GM21737 (cell line): ENCODE data around the gene TBX1.
"Not testable (repeated sequence)": the region's sequence is repeated elsewhere in the genome, so short reads cannot be mapped to it uniquely, and the experiment has no call there.

Source experiments
- ATAC-seq: cut with Tn5 transposase; IDR thresholded peaks from one replicate; pipeline ENCODE4 v1.9.1; 2021; ENCODE audit warnings: mild to moderate bottlenecking, moderate library complexity; ENCODE audit not compliant: unreplicated experiment

TBX1 gene

DNA sequence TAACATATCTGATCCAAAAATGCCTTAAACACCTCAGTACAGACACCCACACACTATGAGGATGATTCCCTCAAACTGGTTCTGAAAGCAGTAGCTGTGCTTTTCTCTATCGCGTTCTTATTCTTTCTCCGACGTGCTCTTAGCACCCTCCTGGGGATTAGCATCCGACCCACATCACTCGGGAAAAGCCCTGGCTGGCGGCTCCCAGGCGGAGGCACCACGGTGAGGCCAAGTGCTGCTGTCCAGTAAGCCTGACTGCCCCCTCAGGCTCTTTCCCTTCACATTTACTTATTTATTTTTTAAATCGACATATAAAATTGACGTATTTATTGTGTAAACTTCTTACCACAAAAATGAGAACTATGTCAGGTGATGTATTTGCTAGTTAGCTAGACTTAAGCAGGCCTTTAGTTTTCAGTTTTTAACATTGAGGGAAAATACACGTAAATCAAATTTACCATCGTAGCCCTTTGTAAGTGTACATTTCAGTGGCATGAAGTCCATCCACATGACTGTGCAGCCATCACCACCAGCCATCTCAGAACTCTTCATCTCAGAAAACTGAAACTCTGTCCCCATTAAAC is 19.2 kb downstream of the TBX1 start:
- ATAC-seq = no peak

DNA sequence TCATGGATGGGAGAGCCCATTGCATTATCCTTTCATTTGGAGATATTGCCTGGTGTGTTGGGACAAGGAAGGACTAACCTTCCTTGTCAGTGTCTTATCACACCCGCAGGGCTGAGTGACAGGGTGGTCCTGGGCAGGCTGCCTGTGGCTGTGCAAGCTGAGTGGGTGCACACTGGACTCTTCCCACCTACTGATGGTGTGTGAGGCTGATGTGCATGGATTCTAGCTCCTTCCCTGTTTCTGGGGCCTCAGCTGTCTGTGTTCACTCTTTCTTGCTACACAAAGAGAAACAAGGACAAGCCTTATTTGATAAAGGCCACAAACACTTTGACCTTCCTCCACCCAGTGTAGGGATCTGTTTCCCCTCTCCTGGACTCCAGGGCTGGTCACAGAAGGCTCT is 22.0 kb downstream of the TBX1 start:
- no peak for ATAC-seq

DNA sequence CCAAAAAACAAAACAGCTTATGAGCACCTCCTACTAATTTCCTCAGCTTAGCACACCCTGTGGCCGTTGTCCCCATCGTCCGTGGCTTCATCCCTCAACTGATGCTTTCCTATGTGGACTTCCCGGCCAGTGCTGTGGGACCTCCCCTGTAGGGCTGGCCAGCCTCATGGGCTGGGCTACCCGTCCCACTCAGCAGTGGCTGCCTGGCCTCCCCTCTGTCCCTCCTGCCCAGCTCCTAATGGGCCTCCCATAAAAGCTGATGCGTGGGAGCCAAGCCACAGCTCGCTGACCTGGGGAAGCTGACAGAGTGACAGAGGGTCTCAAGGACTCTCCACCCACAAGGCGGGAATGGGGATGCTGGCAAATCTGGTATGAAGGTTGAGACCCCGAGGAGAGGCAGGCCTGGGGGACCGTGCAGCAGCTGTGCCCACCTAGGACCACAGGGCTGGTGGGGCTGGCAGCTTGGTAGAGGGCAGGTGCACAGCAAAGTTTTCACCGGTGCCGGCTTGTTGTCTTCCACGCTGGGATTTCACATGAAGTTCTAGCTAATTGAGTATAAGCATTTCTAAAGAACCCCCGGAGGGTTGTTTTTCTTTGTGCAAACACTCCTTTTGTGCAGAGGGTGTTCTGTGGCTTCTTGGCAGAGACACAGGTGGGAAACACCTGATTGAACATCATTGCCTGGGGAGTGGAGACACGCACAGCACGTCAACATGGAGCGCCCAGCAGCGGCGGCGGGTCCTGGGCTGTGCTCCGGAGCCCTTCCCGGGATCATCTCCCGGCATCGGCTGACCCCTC is 23.2 kb downstream of the TBX1 start:
- no peak for ATAC-seq

DNA sequence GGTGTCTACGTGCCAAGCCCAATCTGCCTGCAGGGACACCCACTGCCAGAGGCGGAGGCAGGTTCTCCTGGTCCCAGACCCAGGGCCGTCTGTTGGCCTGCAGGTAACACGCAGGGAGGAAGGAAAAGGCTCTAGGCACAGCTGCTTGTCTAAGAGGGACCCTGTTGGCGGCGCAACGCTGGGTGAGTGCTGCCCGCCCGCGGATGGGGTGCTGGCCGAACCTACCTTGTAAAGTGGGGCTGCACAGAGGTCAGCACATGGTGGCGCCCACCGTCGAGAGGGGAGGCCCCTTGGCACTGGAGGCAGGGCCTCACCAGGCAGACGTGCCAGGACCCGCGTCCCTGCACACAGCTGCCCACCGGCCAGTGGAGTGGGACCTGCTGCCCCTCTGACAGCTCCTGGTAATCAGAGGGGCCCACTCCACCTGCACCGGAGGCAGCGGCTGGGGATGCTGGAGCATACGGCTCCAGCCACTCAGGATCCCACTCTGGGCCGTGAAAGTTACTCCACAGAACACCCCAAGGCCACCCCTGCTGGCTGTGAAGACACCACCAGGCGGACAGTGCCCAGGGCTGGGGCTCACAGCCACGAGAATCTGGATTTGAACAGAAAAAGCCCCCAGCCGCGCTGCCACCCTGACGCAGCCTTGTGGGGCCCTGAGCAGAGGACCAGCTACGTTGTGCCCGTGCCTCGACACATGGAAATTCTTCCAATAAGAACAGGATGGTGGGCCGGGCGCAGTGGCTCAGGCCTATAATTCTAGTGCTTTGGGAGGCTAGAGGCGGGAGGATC is 24.0 kb downstream of the TBX1 start:
- ATAC-seq = no peak

DNA sequence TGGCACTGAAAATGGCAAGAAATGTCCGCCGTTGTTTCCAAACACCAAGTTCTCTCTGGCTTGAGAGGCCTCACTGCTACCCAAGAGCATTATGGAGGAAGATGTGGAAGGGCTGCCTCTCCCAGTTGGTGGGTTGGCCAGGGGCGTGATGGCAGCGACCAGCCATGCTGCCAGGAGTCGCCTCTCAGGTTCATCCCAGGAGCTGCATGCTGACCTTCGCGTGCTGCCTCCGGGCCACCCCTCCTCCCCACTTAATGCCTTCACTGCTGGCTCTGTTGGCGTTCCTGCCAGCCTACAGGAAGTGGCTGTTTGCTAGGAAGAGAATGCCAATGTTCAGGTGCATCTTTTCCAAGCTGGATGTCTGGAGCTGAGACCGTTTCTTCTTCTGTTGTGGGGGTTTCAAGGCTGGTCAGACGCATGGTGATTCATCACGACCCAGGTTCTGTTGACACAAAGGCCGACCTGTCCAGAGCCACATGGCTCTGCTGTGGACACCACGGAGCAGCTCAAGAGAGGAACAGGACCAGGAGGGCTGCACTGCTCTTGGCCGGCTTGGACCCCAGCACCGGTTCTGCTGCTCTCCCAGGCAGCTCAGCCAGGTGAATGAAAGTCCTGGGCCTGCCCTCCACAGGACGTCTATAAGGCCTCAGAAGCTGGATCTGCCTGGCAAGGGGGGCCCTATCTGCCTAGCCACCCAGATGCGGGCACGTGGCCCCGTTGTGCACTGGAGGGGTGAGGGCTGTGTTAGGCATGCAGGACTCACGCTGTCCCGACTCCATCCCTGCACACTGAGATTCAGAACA is 25.1 kb downstream of the TBX1 start:
- no peak for ATAC-seq

DNA sequence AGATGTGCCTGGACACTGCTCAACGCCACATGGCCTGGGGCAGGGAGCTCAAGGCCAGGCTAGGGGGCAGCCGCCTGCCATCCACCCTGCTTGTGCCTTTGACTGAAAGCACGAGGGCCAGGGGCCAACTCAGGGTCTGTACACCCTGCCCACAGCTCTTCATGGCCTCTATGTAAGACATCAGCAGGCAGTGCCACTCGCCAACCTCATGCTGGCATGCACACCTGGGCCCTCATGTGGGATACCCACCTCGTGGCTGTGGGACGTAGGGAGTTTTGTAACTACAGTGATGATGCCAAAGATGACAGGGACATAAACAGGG is 25.6 kb downstream of the TBX1 start:
- no peak for ATAC-seq

DNA sequence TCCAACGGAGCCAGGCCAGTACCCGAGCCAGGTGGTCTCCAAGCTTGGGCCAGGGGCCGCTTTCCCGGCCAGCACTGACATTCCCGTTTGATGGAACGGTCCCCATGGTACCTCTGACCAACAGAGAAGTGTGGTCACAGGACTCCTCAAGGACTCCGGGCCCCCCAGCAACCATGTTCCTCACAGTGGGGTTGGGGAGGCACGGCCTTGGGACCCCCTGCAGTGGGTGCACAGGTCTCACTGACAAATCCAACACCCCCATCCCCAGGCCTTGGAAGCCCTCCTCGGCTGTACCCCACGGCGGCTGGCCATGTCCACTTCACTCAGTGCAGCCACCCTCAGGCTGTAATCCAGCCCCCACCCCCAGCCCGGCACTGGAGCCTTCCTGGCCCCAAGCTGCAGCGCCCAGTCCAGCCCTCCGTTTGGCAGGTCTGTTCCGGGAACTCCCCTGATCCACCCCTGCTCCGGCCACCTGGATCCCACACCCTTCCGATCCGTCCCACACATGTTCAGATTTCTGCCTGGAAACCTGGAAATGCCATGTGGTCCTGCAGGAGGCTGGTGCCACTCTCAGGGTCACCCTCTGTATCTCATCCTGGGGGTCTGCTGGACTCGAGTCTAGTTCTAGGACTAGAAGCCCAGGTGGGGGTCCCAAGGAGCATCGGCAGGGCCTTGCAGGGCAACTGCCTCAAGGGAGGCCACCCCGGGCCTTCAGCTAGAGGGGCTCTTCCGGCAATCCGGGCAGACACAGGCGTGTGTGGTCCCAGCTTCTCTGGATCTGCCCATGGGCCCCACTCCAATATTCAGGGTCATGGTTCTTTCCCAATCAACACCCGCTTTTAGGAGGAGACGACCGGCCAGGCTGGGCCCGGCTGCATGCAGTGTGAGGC is 26.6 kb downstream of the TBX1 start:
- ATAC-seq = no peak

DNA sequence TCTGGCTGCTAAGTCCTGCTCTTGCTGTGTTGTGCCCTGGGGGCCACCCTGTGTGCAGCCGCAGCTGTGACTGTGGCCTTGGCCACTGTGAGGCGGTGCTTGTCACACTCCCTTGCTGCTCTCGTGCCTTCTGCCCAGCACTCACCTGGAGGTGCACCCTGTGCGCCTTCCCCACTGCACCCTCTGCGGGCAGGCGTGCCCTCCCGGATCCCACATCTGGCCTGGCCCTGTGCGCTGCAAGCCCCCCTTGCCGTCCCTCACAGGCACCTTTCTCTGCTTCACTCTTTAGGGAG is 27.2 kb downstream of the TBX1 start:
- no peak for ATAC-seq

DNA sequence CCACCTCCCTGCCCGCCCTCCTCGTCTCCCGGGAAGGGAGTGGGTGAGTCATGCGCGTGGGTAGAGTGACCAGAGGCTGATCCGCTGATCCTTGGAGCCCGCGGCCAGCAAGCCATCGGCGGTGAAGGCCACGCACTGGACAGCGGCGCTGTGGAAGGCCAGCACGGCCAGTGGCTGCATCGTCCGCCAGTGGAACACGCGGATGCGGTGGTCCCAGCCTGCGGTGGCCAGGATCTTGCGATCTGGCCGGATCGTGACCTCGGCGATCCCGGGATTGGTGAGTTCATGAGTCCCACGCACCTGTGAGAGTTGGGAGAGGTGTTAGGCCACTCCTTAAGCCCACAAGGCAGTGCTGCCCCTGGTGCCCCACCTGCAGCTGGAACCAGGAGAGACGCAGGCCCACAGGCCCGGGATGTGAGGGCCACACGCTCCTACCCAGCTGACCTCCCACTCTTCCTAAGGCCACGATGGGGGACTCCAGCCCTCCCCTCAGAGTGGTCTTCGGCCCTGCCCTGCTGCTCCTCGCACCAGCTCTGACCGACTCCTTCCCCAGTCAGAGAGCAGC is 28.2 kb downstream of the TBX1 start:
- no peak for ATAC-seq

DNA sequence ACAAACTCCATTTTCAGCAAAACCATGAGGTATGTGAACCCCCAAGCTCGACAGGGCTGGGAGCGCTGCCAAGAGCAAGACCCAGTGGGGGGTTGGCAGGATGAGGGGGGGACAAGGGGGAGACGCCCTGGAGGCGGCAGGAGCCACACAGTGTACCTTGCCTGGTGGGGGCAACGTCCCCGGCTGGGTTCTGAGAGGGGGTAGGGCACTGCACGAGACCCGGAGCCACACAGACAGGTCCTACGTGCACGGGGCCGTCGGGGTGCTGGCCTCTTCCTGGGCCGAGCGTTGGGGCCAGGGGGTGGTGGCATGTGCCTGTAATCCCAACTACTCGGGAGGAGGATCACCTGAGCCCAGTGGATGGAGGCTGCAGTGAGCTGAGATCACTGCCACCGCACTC is 28.8 kb downstream of the TBX1 start:
- ATAC-seq = no peak

DNA sequence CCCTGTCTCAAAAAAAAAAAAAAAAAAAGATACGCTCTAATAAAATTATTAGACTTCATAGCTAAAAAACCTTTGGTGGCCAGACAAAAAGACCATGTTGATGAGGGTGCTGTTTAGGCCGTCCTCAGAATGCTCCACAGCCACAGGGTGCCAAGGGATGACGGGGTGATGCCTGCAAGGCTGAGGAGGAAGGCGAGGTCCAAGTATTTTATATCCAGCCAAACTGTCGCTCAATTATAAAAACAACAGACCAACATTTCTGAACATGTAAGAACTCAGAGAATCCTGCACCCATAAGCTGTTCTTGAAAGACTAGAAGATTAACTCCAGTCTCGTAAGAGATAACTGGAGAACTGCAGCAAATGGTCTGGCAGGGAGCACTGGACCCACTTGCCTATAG is 29.2 kb downstream of the TBX1 start:
- ATAC-seq = no peak

DNA sequence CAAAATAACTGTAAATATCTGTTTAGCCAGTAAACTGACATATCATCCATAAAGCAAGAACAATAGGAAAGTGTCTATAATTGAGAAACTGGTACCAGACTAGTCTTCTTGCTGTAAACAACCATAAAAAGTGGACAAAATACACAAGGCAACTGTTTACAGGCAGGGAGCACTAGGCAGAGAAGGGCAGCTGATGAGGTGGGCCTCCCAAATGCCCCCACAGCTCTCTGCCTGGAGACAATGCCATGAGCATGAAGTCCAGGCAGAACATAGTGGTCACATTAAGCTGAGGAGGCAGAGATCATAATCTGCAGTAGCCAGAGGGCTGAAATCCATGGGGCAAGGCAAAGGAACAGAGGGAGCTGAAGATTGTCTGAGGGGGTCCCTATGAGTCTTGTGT is 30.7 kb downstream of the TBX1 start:
- ATAC-seq = no peak

DNA sequence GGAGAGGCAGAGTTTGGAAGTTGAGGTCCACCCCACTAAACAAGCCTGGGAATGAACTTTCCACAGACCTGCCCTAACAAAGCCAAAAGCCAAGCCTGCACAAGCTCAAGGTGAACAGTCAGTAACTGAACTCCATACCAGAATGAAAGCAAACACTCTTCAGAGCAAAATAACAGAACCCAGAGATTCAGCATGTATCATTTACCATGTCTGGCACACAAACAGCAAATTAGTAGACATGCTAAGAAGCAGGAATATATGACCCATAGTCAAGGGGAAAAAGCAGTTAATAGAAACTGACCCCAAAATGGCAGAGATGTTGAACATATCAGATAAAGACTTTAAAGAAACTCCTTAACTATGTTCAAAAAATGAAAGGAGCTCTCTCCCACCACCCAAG is 31.3 kb downstream of the TBX1 start:
- no peak for ATAC-seq

DNA sequence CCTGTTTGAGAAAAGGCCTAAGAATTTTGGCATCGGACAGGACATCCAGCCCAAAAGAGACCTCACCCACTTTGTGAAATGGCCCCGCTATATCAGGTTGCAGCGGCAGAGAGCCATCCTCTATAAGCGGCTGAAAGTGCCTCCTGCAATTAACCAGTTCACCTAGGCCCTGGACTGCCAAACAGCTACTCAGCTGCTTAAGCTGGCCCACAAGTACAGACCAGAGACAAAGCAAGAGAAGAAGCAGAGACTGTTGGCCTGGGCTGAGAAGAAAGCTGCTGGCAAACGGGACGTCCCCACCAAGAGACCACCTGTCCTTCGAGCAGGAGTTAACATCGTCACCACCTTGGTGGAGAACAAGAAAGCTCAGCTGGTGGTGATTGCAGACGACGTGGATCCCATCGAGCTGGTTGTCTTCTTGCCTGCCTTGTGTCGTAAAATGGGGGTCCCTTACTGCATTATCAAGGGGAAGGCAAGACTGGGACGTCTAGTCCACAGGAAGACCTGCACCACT is 31.9 kb downstream of the TBX1 start:
- ATAC-seq = not testable (repeated sequence)

DNA sequence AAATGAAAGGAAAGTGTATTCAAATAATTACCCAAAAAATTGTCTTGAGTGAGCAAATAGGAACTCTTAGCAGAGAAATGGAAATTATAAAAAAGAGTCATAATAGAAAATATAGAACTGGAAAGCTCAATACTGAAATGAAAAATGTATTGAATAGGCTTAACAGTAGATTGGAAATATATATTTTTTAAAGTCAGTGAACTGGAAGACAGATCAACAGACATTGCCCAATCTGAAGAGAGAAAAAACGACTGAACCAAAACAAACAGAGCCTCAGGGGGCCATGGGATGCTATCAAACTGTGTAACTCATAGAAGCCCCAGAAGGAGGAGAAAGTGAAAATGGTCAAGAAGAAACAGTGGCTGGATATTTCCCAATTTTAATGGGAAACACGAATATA is 32.6 kb downstream of the TBX1 start:
- ATAC-seq = no peak

DNA sequence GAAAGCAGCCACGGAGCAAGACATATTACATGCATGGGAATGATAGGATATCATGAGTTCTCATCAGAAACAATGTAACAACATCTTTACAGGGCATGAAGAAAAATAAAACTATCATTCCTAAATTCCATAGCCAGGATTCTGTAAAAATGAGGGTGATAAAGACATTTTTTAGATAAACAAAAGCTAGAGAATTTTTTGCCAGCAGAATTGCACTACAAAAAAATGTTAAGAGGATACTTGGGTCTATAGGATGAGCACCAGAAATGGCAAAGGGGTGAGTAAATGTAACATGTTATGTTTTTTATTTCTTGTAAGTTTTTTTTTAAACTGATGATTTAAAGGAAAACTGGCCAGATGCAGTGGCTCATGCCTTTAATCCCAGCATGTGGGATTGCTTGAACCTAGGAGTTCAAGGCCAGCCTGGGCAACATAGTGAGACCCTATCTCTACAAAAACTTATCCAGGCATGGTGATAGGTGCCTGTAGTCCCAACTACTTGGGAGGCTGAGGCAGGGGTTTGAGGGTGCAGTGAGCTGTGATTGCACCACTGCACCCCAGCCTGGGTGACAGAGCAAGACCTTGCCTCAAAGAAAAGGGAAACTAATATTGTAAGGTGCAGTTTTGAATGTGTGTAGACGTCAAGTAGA is 33.2 kb downstream of the TBX1 start:
- ATAC-seq = no peak

DNA sequence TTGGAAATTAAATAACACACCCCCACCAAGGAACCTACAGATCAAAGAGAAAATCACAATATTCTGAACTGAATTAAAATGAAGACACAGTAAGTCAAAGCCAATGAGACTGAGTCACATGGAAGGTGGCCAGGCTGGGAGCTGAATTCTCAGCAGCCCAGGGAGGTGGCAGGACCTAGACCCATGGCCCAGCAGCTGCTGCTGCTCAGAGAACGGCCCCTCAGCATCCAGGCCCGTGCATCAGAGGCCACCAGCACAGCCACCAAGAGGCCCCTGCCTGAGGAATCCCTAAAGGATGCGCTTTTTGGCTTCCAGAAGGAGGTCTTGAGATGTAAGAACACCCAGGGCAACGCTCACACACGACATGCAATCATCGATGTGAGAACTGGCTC is 35.0 kb downstream of the TBX1 start:
- no peak for ATAC-seq

DNA sequence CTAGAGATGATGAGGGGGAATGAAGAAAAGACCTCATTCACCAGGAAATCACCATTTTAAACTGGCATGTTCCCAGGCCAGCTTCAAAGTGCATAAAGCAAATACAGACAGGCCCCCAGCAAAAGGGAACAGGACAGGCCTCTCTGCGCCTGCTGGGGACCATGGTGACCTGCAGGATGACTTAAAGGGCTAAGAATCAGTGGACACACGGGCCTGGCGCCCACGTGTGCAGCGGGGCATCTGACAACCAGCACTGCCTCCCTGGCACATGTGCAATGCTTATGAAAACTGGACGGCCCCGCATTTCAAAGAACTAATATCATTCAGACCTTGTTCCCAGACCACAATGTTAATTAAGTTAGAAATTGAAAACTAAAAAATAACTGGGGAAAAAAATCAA is 35.6 kb downstream of the TBX1 start:
- ATAC-seq = no peak
